K562 (cell line): ENCODE results near the gene CNBD2. TPM values are rescaled to one million over a fixed set of nuclear protein-coding genes. Genes with fewer than 3 reads are reported as not detected.

ENCODE experiments used
- BHLHE40 ChIP-seq: IDR thresholded peaks from 2 replicates; pipeline ENCODE4 v1.6.1; 2011; ENCODE audit warnings: low read length, improper control_type of control experiment
- CLOCK ChIP-seq: fragments of 250-450 bp; sonication (Bioruptor Pico); IDR thresholded peaks from 2 replicates; pipeline ENCODE4 v1.4.0; 2020; ENCODE audit warnings: mild to moderate bottlenecking, moderate library complexity, borderline replicate concordance
- EP400 ChIP-seq: fragments of 450-650 bp; IDR thresholded peaks from 2 replicates; pipeline ENCODE4 v1.6.1; 2017; ENCODE audit warnings: antibody characterized with exemption, mild to moderate bottlenecking, moderate library complexity
- HLTF ChIP-seq: fragments of 450-650 bp; IDR thresholded peaks from 2 replicates; pipeline ENCODE4 v1.6.1; 2016
- LEF1 ChIP-seq: fragments of 450-650 bp; IDR thresholded peaks from 2 replicates; pipeline ENCODE4 v1.6.1; 2016; ENCODE audit warnings: mild to moderate bottlenecking
- PHTF2 ChIP-seq: fragments of 250-450 bp; sonication (Bioruptor Pico); IDR thresholded peaks from 2 replicates; pipeline ENCODE4 v1.5.0; 2021; ENCODE audit warnings: mild to moderate bottlenecking
- PYGO2 ChIP-seq: fragments of 450-650 bp; IDR thresholded peaks from 2 replicates; pipeline ENCODE4 v1.6.1; 2016; ENCODE audit warnings: mild to moderate bottlenecking, missing genetic modification characterization, moderate library complexity, missing compliant biosample characterization
- RBM17 ChIP-seq: fragments of 200-400 bp; formaldehyde crosslinking; IDR thresholded peaks from 2 replicates; pipeline ENCODE4 v1.6.1; 2017; ENCODE audit warnings: low read depth, mild to moderate bottlenecking, low read length, borderline replicate concordance
- SAFB2 ChIP-seq: fragments of 200-400 bp; formaldehyde crosslinking; IDR thresholded peaks from 2 replicates; pipeline ENCODE4 v1.6.1; 2018; ENCODE audit warnings: borderline replicate concordance, low read length, low read depth, moderate library complexity; ENCODE audit not compliant: severe bottlenecking
- TCF7L2 ChIP-seq: fragments of 150-350 bp; IDR thresholded peaks from 2 replicates; pipeline ENCODE4 v1.6.1; 2016; ENCODE audit warnings: low read depth, mild to moderate bottlenecking, low read length, moderate library complexity
- XRCC3 ChIP-seq: fragments of 450-650 bp; IDR thresholded peaks from 2 replicates; pipeline ENCODE4 v1.6.1; 2017; ENCODE audit warnings: mild to moderate bottlenecking, moderate library complexity
- polyA plus RNA-seq, 8 experiments: library from polyadenylated mRNA; depleted of rRNA in 4 of 8; stranded (reverse) in 5 of 8; unstranded in 3 of 8; fragments of >200 nt; fragmentation: Nextera tagmentation in 2 of 8; fragmentation: Illumina TruSeq in 1 of 8; extraction: Ambion mirVana in 2 of 8; extraction: Trizol in 1 of 8; gene quantifications; 2 replicates each; pipeline versions ENCODE4 v1.2.1 to v1.2.3, GENCODE V29; 2011 to 2014; ENCODE audit warnings: inconsistent platforms in 1 of 8, missing spikeins in 1 of 8
- total RNA-seq, 7 experiments: library from RNA; depleted of rRNA in 6 of 7; stranded (reverse); fragments of >200 nt in 6 of 7; fragmentation: Illumina TruSeq in 2 of 7; extraction: Trizol in 2 of 7; gene quantifications; 2 replicates each; pipeline versions ENCODE4 v1.2.1 to v1.2.3, GENCODE V29; 2011 to 2021; ENCODE audit warnings: low replicate concordance in 1 of 7
- TF ChIP-seq, protein P1 (sequence below): sonication (generic); IDR thresholded peaks from 2 replicates; pipeline ENCODE4 v1.6.1; 2016
- TF ChIP-seq, protein P2 (sequence below), 2 experiments: fragments of 450-650 bp; IDR thresholded peaks; 2 replicates each; pipeline ENCODE4 v1.6.1; 2018; ENCODE audit warnings: mild to moderate bottlenecking in 2 of 2, low read depth in 1 of 2; ENCODE audit not compliant: partially characterized antibody in 2 of 2
- TF ChIP-seq, protein P3 (sequence below): fragments of 250-450 bp; sonication (Bioruptor Pico); IDR thresholded peaks from 2 replicates; pipeline ENCODE4 v1.8.0; 2022; ENCODE audit warnings: inconsistent platforms

The CNBD2 gene
- total and polyA plus RNA-seq, 9 of the 15 experiments (the other 6 are each of a cell fraction or from before 2014, with no cell fraction given), result 3.2 to 17.5 (median 5.3) TPM

DNA sequence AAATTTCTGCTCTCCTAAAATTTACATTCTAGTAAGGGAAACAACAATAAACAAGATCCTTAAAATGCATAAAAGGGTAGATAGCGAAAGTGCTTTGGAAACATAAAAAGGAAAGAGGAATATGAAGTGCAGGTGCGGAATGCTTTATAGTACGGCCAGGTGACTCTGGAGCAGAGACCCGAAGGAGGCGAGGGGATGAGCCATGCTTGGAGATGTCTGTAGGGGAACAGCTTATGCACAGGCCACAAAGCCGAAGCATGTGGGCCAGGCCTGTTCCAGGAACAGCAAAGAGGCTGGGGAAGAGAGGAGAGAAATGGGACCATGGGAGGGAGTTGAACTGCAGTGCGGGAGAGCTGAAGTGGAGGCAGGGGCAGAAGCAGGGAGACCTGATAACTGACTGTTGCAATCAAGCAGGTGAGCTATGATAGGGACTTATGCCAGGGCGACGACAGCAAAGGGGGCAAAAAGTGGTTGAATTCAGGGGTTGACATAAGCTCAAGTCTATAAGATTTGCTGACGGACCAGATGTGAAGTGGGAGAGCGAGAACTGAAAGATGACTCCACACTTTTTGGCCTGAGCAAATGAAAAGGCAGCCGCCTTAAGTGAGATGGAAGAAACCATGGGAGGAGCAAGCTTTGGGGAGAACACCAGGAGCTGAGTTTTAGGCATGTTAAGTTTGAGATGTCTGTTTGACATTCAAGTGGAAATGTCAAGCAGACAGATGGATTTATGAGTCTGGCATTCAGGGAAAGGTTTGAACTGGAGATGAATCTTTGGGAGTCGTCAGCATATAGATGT lies 83.1 kb downstream of the CNBD2 start (continued):
- TF ChIP-seq CLOCK (CRISPR knock-in tag) (no peak), BHLHE40 (no peak), PYGO2 (tag) (no peak), XRCC3 (no peak), RBM17 (no peak), SAFB2 (no peak), TCF7L2 (no peak), PHTF2 (CRISPR knock-in tag) (no peak), HLTF (peak; percentile 91), EP400 (no peak), LEF1 (no peak)
- TF ChIP-seq, protein P1, sequence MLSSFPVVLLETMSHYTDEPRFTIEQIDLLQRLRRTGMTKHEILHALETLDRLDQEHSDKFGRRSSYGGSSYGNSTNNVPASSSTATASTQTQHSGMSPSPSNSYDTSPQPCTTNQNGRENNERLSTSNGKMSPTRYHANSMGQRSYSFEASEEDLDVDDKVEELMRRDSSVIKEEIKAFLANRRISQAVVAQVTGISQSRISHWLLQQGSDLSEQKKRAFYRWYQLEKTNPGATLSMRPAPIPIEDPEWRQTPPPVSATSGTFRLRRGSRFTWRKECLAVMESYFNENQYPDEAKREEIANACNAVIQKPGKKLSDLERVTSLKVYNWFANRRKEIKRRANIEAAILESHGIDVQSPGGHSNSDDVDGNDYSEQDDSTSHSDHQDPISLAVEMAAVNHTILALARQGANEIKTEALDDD, result no peak
- TF ChIP-seq, protein P2, sequence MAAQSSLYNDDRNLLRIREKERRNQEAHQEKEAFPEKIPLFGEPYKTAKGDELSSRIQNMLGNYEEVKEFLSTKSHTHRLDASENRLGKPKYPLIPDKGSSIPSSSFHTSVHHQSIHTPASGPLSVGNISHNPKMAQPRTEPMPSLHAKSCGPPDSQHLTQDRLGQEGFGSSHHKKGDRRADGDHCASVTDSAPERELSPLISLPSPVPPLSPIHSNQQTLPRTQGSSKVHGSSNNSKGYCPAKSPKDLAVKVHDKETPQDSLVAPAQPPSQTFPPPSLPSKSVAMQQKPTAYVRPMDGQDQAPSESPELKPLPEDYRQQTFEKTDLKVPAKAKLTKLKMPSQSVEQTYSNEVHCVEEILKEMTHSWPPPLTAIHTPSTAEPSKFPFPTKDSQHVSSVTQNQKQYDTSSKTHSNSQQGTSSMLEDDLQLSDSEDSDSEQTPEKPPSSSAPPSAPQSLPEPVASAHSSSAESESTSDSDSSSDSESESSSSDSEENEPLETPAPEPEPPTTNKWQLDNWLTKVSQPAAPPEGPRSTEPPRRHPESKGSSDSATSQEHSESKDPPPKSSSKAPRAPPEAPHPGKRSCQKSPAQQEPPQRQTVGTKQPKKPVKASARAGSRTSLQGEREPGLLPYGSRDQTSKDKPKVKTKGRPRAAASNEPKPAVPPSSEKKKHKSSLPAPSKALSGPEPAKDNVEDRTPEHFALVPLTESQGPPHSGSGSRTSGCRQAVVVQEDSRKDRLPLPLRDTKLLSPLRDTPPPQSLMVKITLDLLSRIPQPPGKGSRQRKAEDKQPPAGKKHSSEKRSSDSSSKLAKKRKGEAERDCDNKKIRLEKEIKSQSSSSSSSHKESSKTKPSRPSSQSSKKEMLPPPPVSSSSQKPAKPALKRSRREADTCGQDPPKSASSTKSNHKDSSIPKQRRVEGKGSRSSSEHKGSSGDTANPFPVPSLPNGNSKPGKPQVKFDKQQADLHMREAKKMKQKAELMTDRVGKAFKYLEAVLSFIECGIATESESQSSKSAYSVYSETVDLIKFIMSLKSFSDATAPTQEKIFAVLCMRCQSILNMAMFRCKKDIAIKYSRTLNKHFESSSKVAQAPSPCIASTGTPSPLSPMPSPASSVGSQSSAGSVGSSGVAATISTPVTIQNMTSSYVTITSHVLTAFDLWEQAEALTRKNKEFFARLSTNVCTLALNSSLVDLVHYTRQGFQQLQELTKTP (IDR thresholded peaks at IDR 0.05; ENCODE audit: low read depth in 1 of 2, partially characterized antibody in 2 of 2), result peak in 1 of 2 experiments; percentile 21
- TF ChIP-seq, protein P3, sequence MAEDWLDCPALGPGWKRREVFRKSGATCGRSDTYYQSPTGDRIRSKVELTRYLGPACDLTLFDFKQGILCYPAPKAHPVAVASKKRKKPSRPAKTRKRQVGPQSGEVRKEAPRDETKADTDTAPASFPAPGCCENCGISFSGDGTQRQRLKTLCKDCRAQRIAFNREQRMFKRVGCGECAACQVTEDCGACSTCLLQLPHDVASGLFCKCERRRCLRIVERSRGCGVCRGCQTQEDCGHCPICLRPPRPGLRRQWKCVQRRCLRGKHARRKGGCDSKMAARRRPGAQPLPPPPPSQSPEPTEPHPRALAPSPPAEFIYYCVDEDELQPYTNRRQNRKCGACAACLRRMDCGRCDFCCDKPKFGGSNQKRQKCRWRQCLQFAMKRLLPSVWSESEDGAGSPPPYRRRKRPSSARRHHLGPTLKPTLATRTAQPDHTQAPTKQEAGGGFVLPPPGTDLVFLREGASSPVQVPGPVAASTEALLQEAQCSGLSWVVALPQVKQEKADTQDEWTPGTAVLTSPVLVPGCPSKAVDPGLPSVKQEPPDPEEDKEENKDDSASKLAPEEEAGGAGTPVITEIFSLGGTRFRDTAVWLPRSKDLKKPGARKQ (CRISPR knock-in tag), result 0 out of 2 replicates have a peak, but pooled peaks have one; percentile 59
